Sigmoid colon (tissue), 4 donors: ENCODE measurements around the gene ENGASE.

Experiments
- POLR2A ChIP-seq, 2 donors: fragments of 450-650 bp; IDR thresholded peaks; one replicate each; pipeline ENCODE4 v1.6.1; 2016; ENCODE audit warnings: antibody characterized with exemption in 2 of 2, mild to moderate bottlenecking in 2 of 2, moderate library complexity in 2 of 2
- POLR2AphosphoS5 ChIP-seq, 4 donors: sonication (generic); formaldehyde crosslinking; IDR thresholded peaks; one replicate each; pipeline ENCODE4 v1.6.1; 2017; ENCODE audit warnings: antibody characterized with exemption in 4 of 4
- TF ChIP-seq, protein P1 (sequence below), 4 experiments: fragments of 450-650 bp in 3 of 4; fragments of 200-600 bp in 1 of 4; IDR thresholded peaks; one replicate each; pipeline ENCODE4 v1.5.1; 2016 to 2019; ENCODE audit warnings: antibody characterized with exemption in 4 of 4, mild to moderate bottlenecking in 3 of 4, moderate library complexity in 2 of 4

DNA sequence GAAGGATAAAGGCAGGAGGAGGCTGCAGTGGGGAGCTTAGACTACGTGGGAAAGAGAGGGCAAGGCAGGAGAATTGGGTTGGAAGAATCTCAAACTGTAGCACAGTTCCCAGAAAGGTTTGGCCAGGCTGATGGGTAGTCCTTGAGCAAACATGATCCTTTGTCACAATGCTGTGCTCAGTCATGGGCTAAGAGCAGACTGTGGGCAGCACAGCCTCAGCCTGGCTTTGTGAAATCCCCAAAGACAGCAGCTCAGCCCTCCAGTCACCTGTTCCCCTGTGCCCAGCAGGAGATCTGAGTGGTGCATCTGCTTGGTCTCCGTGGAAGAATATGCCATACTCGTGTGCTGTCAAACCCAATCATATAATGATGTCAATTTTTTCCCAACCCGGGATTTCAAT is 10.6 kb upstream of the ENGASE start:
- TF ChIP-seq, protein P1, sequence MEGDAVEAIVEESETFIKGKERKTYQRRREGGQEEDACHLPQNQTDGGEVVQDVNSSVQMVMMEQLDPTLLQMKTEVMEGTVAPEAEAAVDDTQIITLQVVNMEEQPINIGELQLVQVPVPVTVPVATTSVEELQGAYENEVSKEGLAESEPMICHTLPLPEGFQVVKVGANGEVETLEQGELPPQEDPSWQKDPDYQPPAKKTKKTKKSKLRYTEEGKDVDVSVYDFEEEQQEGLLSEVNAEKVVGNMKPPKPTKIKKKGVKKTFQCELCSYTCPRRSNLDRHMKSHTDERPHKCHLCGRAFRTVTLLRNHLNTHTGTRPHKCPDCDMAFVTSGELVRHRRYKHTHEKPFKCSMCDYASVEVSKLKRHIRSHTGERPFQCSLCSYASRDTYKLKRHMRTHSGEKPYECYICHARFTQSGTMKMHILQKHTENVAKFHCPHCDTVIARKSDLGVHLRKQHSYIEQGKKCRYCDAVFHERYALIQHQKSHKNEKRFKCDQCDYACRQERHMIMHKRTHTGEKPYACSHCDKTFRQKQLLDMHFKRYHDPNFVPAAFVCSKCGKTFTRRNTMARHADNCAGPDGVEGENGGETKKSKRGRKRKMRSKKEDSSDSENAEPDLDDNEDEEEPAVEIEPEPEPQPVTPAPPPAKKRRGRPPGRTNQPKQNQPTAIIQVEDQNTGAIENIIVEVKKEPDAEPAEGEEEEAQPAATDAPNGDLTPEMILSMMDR (IDR thresholded peaks at IDR 0.05) = no peak
- TF ChIP-seq POLR2AphosphoS5 (IDR thresholded peaks at IDR 0.05) = no peak
- no peak for TF ChIP-seq POLR2A (IDR thresholded peaks at IDR 0.05)
